NCI-H226 (cell line): Measurements from ENCODE around the gene TXNIP.
"Not testable (repeated sequence)": the region's sequence is repeated elsewhere in the genome, so short reads cannot be mapped to it uniquely, and the experiment has no call there.

Experiments
- DNase-seq: peaks from one replicate; pipeline ENCODE4 v3.0.0-alpha.2; 2015

The TXNIP gene, protein sequence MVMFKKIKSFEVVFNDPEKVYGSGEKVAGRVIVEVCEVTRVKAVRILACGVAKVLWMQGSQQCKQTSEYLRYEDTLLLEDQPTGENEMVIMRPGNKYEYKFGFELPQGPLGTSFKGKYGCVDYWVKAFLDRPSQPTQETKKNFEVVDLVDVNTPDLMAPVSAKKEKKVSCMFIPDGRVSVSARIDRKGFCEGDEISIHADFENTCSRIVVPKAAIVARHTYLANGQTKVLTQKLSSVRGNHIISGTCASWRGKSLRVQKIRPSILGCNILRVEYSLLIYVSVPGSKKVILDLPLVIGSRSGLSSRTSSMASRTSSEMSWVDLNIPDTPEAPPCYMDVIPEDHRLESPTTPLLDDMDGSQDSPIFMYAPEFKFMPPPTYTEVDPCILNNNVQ

DNA sequence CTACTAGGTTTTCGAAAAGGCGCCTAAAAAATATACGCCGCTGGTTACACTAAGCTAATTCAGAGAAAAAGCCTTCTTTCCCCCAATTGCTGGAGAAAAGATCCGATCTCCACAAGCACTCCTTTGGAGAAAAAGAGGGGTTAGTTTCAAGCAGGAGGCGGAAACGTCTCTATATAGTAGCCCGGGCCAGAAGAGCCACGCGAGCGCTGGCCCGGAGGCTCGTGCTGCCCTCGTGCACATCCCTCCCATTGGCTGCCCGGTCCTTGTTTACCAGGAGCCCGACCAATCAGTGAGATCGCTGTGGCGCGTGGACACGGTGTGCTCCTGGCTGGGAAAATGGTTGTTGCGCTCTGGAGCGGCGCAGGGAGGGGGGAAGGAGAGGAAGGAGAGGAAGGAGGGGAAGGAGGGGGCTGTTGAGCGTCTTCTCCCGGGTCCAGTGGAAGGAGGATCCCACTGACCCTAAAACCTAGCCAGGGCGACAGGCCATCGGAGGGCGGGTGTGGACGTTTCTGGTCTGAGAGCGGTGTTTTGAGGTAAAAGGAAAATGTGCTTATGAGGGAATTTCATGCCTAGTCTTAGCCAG, at the start of gene TXNIP:
TXNIP (minus strand) TSS at position 147 of the 583 bp plus-strand sequence. CDS start 313 bp downstream, outside the sequence.
- peak; percentile 98 for DNase-seq

DNA sequence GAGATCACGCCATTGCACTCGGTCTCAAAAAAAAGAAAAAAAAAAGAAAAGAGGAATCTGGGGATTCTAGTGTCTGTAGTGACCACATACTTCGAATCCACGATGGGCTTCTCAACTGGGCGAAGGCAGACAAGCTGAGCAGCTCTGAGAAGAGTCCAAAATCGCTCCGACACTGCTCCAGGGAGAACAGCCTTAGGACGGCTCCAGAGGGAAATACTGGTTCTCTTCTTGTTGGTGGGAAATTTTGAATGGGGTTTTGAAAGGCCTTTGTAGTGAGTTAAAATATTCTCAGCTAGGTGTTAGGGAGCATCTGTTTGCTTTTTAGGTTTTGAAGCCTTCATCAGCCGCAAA, 43.4 kb upstream of the TXNIP start:
- no peak for DNase-seq

DNA sequence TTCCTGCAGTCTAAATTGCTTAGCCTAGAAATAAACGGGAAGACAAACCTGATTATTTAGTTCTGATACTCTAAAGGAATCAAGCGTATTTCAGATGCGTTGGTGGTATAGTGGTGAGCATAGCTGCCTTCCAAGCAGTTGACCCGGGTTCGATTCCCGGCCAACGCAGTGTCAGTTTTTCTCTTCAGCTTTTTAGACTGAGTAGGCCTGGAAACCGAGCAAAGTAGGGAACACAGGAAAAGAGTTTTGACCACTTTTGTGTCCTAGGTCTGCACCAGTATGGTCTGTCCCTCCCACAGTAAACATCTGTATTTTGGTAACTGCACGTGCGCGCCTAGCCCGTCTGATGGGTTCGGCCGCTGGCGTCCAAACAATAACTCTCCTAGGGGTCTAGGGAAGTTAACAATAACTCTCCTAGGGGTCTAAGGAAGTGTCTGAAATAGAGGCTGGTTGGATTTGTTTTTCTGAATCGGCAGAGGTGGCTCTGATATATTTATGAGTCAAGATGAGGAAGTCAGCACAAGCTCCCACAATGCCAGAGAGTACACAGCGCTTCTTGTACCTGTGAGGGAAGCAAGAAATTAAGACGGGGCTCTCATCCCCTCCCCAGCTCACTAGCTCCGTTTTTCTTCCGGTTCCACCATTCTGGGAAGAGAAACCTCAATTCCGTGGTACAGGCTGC, 40.7 kb upstream of the TXNIP start:
- DNase-seq: peak; percentile 80

DNA sequence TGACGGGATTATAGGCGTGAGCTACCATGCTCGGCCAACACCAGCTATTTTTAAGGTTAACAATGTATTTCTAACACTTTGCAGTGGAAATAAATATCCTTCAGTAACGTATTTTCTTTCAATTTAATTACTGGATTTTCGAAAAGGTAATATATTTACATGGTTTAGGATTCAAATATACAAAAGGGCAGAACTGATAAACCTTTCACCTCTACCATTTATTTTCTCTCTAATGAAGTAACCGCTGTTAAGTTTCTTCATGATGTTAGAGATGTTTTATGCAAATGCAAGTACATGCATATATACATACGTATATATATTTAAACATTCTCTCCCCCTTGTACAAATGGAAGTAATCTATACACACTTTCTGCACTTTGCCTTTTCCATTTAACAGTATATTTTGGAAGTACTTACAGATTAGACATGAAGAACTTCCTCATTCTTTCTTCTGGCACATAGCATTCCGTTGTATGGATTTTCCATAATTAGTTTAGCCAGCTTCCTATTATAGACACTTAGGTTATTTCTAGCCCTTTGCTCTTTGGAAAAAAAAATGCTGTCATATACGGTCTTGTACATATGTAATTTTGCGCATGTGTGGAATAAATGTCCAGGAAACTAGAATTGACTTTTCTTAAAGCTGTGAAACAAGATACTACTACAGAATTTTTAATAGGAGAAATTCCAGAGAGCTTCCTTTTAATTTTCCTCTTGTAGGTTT, 40.0 kb upstream of the TXNIP start:
- peak; percentile 22 for DNase-seq

DNA sequence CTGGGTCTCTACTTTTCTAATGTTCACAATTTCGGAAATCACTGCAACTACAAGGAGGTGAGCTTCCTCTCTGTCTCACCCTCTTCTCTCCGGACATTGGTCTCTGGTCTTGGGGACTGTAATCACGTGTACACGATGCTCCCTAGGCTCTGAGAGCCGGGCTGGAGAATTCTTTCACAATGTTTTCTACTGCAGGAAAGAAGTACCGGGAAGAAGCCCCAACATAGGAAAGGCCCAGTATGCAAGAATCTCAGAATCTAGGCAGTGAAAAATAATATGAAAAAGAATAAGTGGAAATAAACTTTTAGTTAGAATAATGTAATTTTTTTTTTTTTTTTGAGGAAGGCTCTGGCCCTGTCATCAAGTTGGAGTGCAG, 38.7 kb upstream of the TXNIP start:
- DNase-seq: no peak

DNA sequence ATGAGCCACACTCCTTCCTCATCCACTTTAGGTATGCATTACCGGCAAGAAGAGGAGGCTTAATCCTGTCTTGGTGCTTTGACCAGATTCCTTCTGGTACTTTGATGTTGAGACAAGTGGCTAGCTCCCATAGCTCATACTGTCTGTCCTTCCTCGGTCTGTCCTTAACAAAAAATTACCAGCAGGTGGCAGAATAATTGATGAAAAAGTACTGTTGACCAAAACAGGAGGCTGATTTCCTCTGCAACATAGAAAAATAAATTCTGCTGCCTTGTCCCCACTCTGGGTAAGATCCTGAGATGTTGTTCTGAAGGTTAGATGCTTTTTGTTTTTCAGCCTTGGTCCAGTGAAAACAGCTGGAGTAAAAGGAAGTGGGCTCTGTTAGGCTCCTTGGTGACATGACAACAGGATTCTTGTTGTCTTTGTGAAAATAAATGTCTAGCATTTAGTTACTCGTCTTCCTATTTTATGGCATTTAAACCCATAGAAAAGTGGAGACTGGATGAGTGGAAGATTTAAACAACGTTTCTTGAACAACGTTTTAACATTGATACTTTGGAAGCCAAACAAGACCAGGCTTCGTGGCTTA, 36.3 kb upstream of the TXNIP start:
- peak; percentile 29 for DNase-seq

DNA sequence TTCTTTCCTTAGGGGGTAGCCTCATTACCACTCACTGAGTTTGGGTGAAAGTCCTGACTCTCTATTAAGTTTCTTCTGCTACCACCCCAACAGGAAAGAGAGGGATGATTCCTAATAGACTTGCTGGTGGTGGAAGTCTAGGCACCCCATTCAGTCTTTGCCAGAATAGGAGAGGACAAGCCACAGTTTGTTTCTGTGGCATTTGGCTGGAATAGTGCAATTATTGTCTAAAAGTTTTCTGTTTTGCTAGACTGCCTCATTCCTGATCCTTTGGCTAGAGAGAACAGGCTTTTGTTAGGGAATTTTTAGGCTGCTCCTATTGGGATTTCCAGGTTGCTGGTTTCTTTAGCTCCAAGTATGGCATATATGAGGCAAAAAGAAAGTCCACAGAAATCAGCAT, 35.1 kb upstream of the TXNIP start:
- no peak for DNase-seq

DNA sequence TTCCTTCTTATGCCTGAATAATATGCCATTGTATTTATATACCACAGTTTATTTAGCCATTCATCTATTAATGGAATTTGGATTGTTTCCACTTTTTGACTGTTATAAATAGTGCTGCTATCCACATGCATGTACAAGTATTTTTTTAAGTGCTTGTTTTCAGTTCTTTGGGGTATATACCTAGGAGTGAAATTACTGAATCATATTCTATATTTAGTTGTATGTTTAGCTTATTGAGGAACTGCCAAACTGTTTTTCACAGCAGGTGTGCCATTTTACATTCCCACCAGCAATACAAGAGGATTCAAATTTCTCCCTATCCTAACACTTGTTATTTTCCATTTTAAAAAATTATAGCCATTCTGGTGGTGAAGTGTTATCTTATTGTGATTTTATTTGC, 32.7 kb upstream of the TXNIP start:
- DNase-seq: no peak

DNA sequence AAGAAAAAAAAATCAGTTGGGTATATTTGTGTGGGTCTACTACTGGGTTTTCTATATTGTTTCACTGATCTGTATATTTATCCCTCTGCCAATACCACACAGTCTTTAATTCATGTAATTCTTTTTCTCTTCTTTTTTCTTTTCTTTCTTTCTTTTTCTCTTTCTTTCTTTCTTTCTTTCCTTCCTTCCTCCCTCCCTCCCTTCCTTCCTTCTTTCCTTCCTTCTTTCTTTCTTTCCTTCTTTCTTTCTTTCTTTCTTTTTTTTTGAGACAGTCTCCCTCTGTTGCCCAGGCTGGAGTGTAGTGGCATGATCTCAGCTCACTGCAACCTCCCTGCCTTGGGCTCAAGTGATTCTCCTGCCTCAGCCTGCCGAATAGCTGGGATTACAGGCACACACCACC, 30.3 kb upstream of the TXNIP start:
- DNase-seq: not testable (repeated sequence)

DNA sequence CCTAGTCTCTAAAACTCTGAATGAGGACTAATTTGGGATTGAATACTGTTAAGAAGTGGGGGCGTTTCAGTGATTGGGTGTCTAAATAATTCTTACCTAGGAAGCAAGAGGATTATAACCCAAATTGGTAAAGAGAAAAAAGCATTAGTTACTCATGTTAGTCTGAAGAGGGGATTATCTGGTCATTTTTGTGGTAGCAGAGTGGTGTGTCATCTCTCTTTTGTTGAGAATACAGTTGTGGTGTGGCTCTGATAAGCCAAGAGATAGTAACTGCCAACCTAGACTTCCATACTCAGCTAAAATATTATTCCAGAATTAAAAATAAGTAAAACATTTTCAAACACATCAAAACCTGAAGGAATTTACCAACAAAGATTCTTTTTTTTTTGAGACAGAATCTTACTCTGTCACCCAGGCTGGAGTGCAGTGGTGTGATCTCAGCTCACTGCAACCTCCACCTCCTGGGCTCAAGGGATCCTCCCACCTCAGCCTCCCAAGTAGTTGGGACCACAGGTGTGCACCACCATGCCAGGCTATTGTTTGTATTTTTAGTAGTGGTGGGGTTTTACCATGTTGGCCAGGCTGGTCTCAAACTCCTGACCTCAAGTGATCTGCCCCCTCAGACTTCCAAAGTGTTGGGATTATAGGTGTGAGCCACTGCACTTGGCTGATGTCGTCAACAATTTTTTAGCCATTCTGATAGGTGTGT, 29.6 kb upstream of the TXNIP start:
- not testable (repeated sequence) for DNase-seq

DNA sequence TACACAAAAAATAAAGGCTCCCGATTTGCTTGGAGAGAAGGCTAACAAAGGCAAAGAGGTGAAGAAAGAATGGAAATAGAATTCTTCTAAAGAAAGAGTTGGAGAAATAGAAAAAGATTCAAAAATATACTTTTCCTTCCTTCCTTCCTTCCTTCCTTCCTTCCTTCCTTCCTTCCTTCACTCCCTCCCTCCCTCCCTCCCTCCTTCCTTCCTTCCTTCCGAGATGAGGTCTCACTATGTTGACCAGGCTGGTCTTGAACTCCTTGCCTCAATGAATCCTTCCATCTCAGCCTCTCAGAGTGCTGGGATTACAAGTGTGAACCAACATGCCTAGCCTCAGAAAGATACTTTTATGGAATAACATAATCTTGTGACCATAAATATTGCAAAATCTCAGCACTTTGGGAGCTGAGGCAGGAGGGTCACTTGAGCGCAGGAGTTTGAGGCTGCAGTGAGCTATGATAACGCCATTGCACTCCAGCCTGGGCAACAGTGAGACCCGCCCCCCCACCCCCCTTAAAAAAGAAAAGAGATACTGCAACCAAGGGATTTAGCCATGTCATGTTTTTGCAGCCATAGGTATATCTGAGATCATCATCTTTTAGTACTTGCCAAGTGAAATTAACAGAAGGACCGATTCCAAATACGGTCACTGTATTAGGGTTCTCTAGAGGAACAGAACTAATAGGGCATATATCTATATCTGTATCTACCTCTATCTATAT, 26.2 kb upstream of the TXNIP start:
- DNase-seq: no peak

DNA sequence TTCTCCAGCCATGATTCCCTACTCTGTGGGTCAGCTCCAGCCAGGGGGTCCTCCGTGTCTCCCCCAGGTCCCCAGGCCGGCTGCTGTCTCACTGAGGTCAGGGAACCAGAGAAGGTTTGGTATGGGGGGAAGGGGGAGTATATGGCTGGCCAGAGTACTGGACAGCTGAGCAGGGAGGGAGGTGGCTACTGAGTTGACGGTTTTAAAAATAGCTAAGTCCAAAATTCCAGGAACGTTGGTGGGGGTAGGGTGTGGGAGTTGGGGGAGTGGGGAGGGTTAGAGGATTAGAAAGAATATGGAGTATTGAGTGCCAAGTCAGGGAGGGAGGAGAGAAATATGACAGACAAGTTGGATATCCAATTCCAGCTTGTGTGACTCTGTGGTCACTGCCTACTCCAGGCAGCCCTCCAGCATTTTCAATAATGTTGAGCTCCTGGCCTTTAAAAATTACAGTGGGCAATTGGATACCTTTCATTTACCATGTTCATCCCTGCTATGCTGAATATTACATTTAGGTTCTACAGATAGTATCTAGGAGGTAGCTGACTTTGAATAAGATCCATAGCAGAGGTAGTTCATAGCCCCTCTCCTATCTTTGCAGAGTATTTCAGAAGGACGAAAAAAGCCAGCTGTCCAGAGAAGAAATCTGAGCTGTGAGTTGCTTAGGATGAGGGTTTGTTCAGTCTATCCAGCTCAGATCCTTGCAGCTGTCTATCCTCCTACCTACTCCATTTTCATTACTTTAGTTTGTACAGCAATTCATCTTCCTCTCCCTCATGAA, 25.4 kb upstream of the TXNIP start, which contains the start of gene HJV:
HJV (minus strand) TSS at position 114 of the 781 bp plus-strand sequence. CDS start 1,504 bp downstream, outside the sequence.
- no peak for DNase-seq

DNA sequence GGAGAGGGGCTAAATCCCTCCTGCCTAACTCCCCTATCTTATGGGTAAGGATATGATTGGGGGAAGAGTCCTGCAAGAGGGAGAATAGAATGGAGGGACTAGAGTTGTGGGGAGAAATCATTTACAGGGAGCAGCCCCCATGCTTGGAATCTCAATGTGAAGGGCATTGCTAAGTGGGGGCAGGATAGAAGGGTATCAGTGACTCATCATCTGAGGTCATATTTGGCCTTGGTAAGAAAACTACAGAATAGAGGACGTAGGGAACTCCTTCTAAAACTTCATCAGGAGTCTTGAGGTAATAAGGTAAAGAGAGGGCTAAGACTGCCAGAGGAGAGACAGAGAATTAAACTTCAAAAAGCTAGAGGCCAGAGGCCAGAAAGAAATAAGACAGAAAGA, 24.7 kb upstream of the TXNIP start:
- DNase-seq: no peak

DNA sequence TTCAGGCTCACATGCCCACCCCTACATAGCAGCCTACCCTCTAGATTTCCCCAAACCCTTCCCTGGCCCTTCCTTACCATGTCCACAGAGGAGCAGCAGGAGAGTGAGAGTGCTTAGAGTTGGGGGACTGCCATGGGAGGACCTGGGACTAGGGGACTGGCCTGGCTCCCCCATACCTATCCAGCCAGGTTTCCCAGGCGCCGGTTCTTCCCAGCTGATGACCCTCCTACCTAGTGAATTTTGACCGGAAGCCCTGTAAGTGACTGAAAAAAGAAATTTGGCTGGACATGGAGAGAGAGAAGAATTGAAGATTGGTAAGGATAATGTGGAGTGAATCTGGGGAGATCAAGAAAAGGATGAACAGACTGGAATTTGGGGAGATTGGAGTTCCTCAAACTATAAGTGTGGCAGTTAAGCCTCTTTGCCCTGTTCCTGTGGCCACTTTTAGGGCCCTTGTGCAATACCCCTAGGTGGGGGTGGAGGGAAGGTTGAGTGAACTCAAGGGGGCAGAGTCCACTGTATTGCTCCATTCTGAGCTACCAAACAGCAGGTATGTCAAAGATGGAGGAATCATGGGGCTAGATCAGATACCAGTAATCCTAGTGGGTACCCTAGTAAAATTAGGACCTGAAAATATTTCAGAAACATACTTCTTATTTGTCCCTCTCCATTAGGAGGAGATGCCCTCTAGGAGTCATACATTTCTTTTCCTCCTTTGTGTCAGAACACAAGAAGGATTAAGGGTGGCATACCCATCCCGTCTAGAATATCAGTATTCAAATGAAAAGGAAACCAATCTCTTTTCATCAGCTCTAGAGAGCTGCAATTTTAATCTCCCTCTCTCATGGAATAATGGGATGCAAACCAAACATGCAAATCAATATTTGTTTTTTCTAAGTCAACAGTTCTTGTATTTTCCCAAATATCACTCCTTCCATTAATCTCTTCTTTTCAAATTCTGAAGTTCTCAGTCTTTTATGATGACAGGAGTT, 24.0 kb upstream of the TXNIP start:
- DNase-seq: no peak

DNA sequence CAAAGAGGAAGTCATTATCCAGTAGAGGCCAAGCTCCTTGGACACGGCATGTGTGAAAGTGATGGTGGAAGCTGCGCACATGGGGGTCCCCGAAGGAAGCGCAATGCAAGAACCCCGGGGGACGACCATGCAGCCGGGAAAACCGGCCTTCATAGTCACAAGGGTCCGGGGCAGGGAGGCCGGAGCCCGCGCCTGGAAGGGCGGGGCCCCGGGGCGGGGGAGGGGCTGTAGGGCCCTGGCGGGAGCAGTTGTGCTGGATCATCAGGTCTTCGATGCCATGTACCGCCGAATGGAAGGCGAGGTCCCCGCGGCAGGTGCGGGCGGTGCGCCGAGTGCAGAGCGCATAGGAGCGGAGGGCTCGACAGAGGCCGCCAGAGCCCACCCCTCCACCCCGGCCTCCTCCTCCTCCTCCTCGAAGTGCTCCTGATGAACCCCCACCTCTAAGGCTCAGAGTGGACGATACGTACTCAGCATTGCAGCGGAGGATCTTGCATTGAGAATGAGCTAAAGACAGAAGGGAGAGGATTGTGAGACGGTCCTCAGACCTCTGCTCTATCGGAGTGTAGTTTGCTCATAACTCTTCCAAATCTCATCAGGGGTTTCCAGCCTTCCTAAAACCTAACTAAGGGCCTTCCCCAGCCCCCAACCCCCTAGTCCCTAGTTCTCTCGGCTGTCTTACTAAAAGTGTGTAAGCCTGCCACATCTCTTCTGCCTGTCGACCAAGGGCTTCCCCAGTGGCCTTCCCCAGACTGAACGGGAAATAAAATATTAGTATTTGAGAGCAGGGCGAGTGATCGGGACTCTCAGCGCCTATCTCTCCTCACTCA, 23.1 kb upstream of the TXNIP start:
- DNase-seq: no peak

DNA sequence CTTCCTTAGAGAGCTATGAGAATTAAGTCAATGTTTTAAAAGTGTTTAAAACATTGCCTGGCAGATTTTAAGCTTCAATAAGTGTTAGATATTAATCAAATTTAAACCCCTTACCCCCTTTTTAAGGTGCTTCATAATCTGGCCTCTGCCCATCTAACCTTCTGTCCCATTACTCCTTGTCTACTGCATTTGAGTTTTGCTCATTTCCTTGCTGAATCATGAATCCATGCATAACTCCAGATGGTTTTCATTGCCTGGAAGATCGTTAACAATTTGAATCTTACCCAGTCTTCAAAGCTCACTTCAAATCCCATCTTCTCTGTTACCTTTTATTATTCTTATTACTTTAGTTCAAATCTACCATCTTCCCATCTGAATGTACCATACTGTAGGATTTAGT, 20.5 kb upstream of the TXNIP start:
- no peak for DNase-seq

DNA sequence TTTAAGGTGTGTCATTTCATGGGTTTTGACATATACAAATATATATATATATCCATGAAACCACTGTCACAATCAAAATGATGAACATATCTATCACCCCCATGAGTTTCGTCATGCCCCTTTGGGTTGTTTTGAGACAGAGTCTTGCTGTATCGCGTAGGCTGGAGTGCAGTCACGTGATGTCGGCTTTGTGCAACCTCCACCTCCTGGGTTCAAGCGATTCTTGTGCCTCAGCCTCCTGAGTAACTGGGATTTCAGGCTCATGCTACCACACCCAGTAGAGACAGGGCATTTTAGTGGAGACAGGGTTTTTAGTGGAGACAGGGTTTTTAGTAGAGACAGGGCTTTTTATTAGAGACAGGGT, 17.2 kb upstream of the TXNIP start:
- no peak for DNase-seq

DNA sequence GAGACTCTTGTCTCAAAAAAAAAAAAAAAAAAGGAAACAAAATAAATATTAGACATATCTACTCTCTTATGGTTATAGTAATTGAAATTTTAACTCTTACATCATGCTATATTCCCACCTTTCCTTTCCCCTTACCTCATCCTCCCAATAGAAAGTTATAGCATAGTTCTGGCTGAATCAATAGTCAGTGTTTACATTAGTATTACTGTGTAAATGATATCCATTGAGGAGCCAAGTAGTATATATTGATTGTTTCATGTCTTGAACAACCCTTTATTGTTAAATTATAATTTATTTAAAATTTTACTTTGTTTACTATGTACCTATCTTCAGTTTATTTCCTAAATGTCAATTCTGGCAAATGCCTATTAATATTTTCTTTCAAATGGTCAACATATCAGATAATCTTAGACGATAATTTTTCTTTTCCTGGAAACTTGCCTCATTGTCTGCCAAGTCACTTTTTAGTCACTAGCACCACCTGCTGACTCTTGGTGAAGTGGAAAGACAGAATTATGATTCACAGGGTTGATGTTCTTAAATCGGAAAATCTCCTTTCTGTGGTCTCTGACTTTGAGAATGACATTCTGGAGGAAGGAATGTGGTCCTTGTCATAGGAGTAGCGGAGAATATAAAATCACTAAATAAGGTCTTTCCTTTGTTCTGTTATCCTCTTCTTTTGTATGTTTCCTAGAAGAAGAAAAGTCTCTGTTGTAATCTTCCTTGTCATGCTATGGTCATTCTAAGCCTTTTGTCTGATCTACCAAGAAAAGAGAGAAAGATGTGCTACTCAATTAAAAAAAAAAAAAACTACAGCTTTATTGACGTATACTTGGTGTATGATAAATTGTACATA, 16.6 kb upstream of the TXNIP start:
- DNase-seq: peak; percentile 26
